GM23248 (cell line): ENCODE measurements around the gene MDH2.
"Not testable (repeated sequence)": the region's sequence is repeated elsewhere in the genome, so short reads cannot be mapped to it uniquely, and the experiment has no call there.

Experiments used
- EZH2 ChIP-seq: fragments of 200-600 bp; sonication (generic); IDR thresholded peaks from 2 replicates; pipeline ENCODE4 v1.6.1; 2018; ENCODE audit warnings: antibody characterized with exemption, mild to moderate bottlenecking; ENCODE audit not compliant: insufficient read depth, poor library complexity, severe bottlenecking
- EZH2phosphoT487 ChIP-seq: fragments of 200-600 bp; sonication (generic); IDR thresholded peaks from 2 replicates; pipeline ENCODE4 v1.6.1; 2018; ENCODE audit warnings: antibody characterized with exemption, moderate library complexity, mild to moderate bottlenecking, low read depth; ENCODE audit not compliant: insufficient read depth

GRCh38 chr7:76114742-76115141, 66.8 kb downstream of the MDH2 start:
- TF ChIP-seq EZH2, EZH2phosphoT487: not testable (repeated sequence)
